ENCODE results near the gene SYNE1.

GRCh38 chr6:152484806-152485205 lies 152.4 kb downstream of the SYNE1 start:
- no peak for TF ChIP-seq POLR2A (IDR thresholded peaks at IDR 0.05)
- TF ChIP-seq CTCF (IDR thresholded peaks at IDR 0.05) = no peak
- TF ChIP-seq EP300 (IDR thresholded peaks at IDR 0.05) = no peak
- no peak for TF ChIP-seq POLR2AphosphoS5 (IDR thresholded peaks at IDR 0.05)

All from sigmoid colon (tissue), 4 donors.